OCI-LY1 (cell line): ENCODE measurements around the gene GALNT17.

Experiments
- H2AFZ ChIP-seq: fragments of 200-600 bp; sonication (generic), shearing (Covaris generic); 2 replicates; pipeline ENCODE4 v1.6.0; 2014; ENCODE audit warnings: antibody characterized with exemption, mild to moderate bottlenecking, low read length
- H3F3A ChIP-seq: fragments of 200-600 bp; sonication (generic), shearing (Covaris generic); 2 replicates; pipeline ENCODE4 v1.6.0; 2014; ENCODE audit warnings: mild to moderate bottlenecking, antibody characterized with exemption, low read length, moderate library complexity; ENCODE audit not compliant: insufficient read depth
- H3K27ac ChIP-seq: fragments of 200-600 bp; sonication (generic); 2 replicates; pipeline ENCODE4 v1.5.1; 2014; ENCODE audit warnings: low read length, mixed run types, mild to moderate bottlenecking, low read depth; ENCODE audit not compliant: poor library complexity, severe bottlenecking
- H3K27me3 ChIP-seq: fragments of 200-600 bp; sonication (generic); 2 replicates; pipeline ENCODE4 v1.6.0; 2014; ENCODE audit warnings: antibody characterized with exemption, mild to moderate bottlenecking, low read length, moderate library complexity; ENCODE audit not compliant: insufficient read depth
- H3K36me3 ChIP-seq: fragments of 200-600 bp; sonication (generic); 2 replicates; pipeline ENCODE4 v1.6.1; 2014; ENCODE audit warnings: mild to moderate bottlenecking, antibody characterized with exemption, low read length, moderate library complexity, mixed read lengths; ENCODE audit not compliant: insufficient read depth
- H3K4me1 ChIP-seq: fragments of 200-600 bp; sonication (generic); 2 replicates; pipeline ENCODE4 v1.5.1; 2014; ENCODE audit warnings: mild to moderate bottlenecking, low read length, moderate library complexity; ENCODE audit not compliant: insufficient read depth, severe bottlenecking
- H3K4me2 ChIP-seq: fragments of 200-600 bp; sonication (generic), shearing (Covaris generic); 2 replicates; pipeline ENCODE4 v1.6.1; 2014; ENCODE audit warnings: low read length
- H3K4me3 ChIP-seq: fragments of 200-600 bp; sonication (generic); 2 replicates; pipeline ENCODE4 v1.5.1; 2014; ENCODE audit warnings: low read length, low read depth, mild to moderate bottlenecking, mixed read lengths; ENCODE audit not compliant: poor library complexity, severe bottlenecking
- H3K79me2 ChIP-seq: fragments of 200-600 bp; shearing (Covaris generic); 2 replicates; pipeline ENCODE4 v1.6.1; 2016; ENCODE audit warnings: mixed run types, low read length, mixed read lengths; ENCODE audit not compliant: insufficient read depth
- H3K9ac ChIP-seq: fragments of 200-600 bp; sonication (generic), shearing (Covaris generic); 2 replicates; pipeline ENCODE4 v1.6.1; 2014; ENCODE audit warnings: mild to moderate bottlenecking, low read length, mixed read lengths
- H3K9me2 ChIP-seq: fragments of 200-600 bp; sonication (generic), shearing (Covaris generic); 2 replicates; pipeline ENCODE4 v1.6.1; 2014; ENCODE audit warnings: low read depth, mild to moderate bottlenecking, low read length, mixed read lengths
- H3K9me3 ChIP-seq: fragments of 200-600 bp; shearing (Covaris generic); 2 replicates; pipeline ENCODE4 v1.6.1; 2014; ENCODE audit warnings: low read length, mixed read lengths
- H4K20me1 ChIP-seq: fragments of 200-600 bp; sonication (generic), shearing (Covaris generic); 2 replicates; pipeline ENCODE4 v1.6.0; 2016; ENCODE audit warnings: mild to moderate bottlenecking, low read length; ENCODE audit not compliant: insufficient read depth
- CTCF ChIP-seq: fragments of 200-600 bp; sonication (generic), shearing (Covaris generic); IDR thresholded peaks from 2 replicates; pipeline ENCODE4 v1.5.1; 2017; ENCODE audit warnings: mild to moderate bottlenecking, antibody characterized with exemption, low read length, moderate library complexity, mixed read lengths
- EZH2 ChIP-seq: fragments of 200-600 bp; sonication (generic), shearing (Covaris generic); IDR thresholded peaks from 2 replicates; pipeline ENCODE4 v1.8.0; 2017; ENCODE audit warnings: borderline replicate concordance, mixed run types, mild to moderate bottlenecking, antibody characterized with exemption, low read length, moderate library complexity, mixed read lengths

GALNT17 gene

GRCh38 chr7:71457846-71458590, 326.1 kb downstream of the GALNT17 start:
- Histone ChIP-seq H3K4me1 (no peaks in the 10 kb centered on the region), H3K36me3 (no peaks in the 10 kb centered on the region), H3K9ac (no peak overlapping the region), H3K27me3 (no peaks in the 10 kb centered on the region), H3K4me3 (no peak overlapping the region), H3K4me2 (no peak overlapping the region), H2AFZ (no peak overlapping the region), H3F3A (no peaks in the 10 kb centered on the region), H3K79me2 (no peaks in the 10 kb centered on the region), H3K27ac (no peak overlapping the region), H3K9me2 (no peaks in the 10 kb centered on the region), H4K20me1 (no peaks in the 10 kb centered on the region), H3K9me3 (no peaks in the 10 kb centered on the region)
- no peak for TF ChIP-seq CTCF
- no peak for TF ChIP-seq EZH2

- Histone ChIP-seq H3K79me2 (no peaks in the 10 kb centered on the region), H3K9me2 (no peaks in the 10 kb centered on the region), H3F3A (no peaks in the 10 kb centered on the region), H3K27me3 (no peaks in the 10 kb centered on the region), H3K4me3 (no peak overlapping the region), H3K27ac (no peak overlapping the region), H3K4me1 (no peaks in the 10 kb centered on the region), H3K9ac (no peak overlapping the region), H3K36me3 (no peaks in the 10 kb centered on the region), H3K9me3 (no peaks in the 10 kb centered on the region), H3K4me2 (no peak overlapping the region), H4K20me1 (no peaks in the 10 kb centered on the region), H2AFZ (no peak overlapping the region)
- no peak for TF ChIP-seq EZH2
- no peak for TF ChIP-seq CTCF
These were observed 327.2 kb downstream of the GALNT17 start for GRCh38 chr7:71459132-71459531.

GRCh38 chr7:71461572-71461971, 329.6 kb downstream of the GALNT17 start:
- H3K9me2 ChIP-seq: no peaks in the 10 kb centered on the region
- no peaks in the 10 kb centered on the region for H3F3A ChIP-seq
- H2AFZ ChIP-seq: no peak overlapping the region
- no peaks in the 10 kb centered on the region for H3K36me3 ChIP-seq
- no peaks in the 10 kb centered on the region for H3K79me2 ChIP-seq
- no peaks in the 10 kb centered on the region for H3K9me3 ChIP-seq
- TF ChIP-seq EZH2 (no peak), CTCF (no peak)
- H3K9ac ChIP-seq: no peak overlapping the region
- H3K4me2 ChIP-seq: no peak overlapping the region
- no peaks in the 10 kb centered on the region for H3K4me1 ChIP-seq
- no peaks in the 10 kb centered on the region for H3K27me3 ChIP-seq
- H3K27ac ChIP-seq: no peak overlapping the region
- no peak overlapping the region for H3K4me3 ChIP-seq
- no peaks in the 10 kb centered on the region for H4K20me1 ChIP-seq
